Nephron progenitor cell (in vitro differentiated cells): ENCODE measurements around the gene SCARF2.
A peak's percentile ranks its signal among the peaks of the same experiment; 100 is the strongest.

Experiments used
- DNase-seq: peaks from one replicate; pipeline ENCODE4 v3.0.0; 2021
- H3K27ac Mint-ChIP-seq: 2 replicates; pipeline ENCODE4 v1.8.0; 2021; ENCODE audit warnings: mild to moderate bottlenecking, moderate library complexity, mixed read lengths
- H3K27me3 Mint-ChIP-seq: 2 replicates; pipeline ENCODE4 v1.8.0; 2021; ENCODE audit warnings: mild to moderate bottlenecking, low read depth, mixed read lengths; ENCODE audit not compliant: poor library complexity
- H3K36me3 Mint-ChIP-seq: 2 replicates; pipeline ENCODE4 v1.8.0; 2021; ENCODE audit warnings: low read depth, mixed read lengths
- H3K4me1 Mint-ChIP-seq: 2 replicates; pipeline ENCODE4 v1.8.0; 2021; ENCODE audit warnings: mixed read lengths
- H3K4me3 Mint-ChIP-seq: 2 replicates; pipeline ENCODE4 v1.8.0; 2021; ENCODE audit warnings: mild to moderate bottlenecking, moderate library complexity, mixed read lengths
- H3K9me3 Mint-ChIP-seq: 2 replicates; pipeline ENCODE4 v1.8.0; 2021; ENCODE audit warnings: mild to moderate bottlenecking, moderate library complexity, mixed read lengths
- CTCF ChIP-seq: fragments of 200-600 bp; sonication (generic); IDR thresholded peaks from 2 replicates; pipeline ENCODE4 v1.5.0; 2021; ENCODE audit warnings: antibody characterized with exemption

The SCARF2 gene

GRCh38 chr22:20436768-20437612, 635 bp downstream of the SCARF2 start:
- H3K27me3 Mint-ChIP-seq, result peaks cover 74% of the 10 kb centered on the region
- peaks cover 4% of the 10 kb centered on the region for H3K36me3 Mint-ChIP-seq
- DNase-seq, result peak; percentile 43

GRCh38 chr22:20436307-20436767, 1.3 kb downstream of the SCARF2 start:
- Mint-ChIP-seq H3K4me3 (peak overlapping the region; percentile 87), H3K9me3 (no peaks in the 10 kb centered on the region), H3K36me3 (peaks cover 4% of the 10 kb centered on the region), H3K27ac (no peak overlapping the region), H3K4me1 (peaks cover 36% of the 10 kb centered on the region), H3K27me3 (peaks cover 81% of the 10 kb centered on the region)
- TF ChIP-seq CTCF, result no peak
- DNase-seq, result peak; percentile 85

More at GRCh38 chr22:20436768-20437612, 635 bp downstream of the SCARF2 start:
- TF ChIP-seq CTCF, result no peak
- no peaks in the 10 kb centered on the region for H3K9me3 Mint-ChIP-seq
- peak overlapping the region; percentile 87 for H3K4me3 Mint-ChIP-seq
- H3K27ac Mint-ChIP-seq, result no peak overlapping the region
- peaks cover 36% of the 10 kb centered on the region for H3K4me1 Mint-ChIP-seq

- Mint-ChIP-seq H3K4me3 (peak overlapping the region; percentile 56), H3K4me1 (peaks cover 36% of the 10 kb centered on the region), H3K36me3 (peaks cover 4% of the 10 kb centered on the region), H3K27me3 (peaks cover 84% of the 10 kb centered on the region), H3K9me3 (no peaks in the 10 kb centered on the region), H3K27ac (no peak overlapping the region)
- TF ChIP-seq CTCF, result no peak
- DNase-seq, result no peak
These were observed 2.0 kb downstream of the SCARF2 start for GRCh38 chr22:20435436-20436306.

GRCh38 chr22:20434773-20435172, 2.9 kb downstream of the SCARF2 start:
- peaks cover 4% of the 10 kb centered on the region for H3K36me3 Mint-ChIP-seq
- no peak for TF ChIP-seq CTCF
- peaks cover 86% of the 10 kb centered on the region for H3K27me3 Mint-ChIP-seq
- peaks cover 36% of the 10 kb centered on the region for H3K4me1 Mint-ChIP-seq
- no peak for DNase-seq
- H3K9me3 Mint-ChIP-seq, result no peaks in the 10 kb centered on the region
- peak overlapping the region; percentile 44 for H3K4me3 Mint-ChIP-seq
- H3K27ac Mint-ChIP-seq, result no peak overlapping the region

- TF ChIP-seq CTCF, result no peak
- peaks cover 4% of the 10 kb centered on the region for H3K36me3 Mint-ChIP-seq
- H3K9me3 Mint-ChIP-seq, result no peaks in the 10 kb centered on the region
- H3K27me3 Mint-ChIP-seq, result peaks cover 87% of the 10 kb centered on the region
- no peak overlapping the region for H3K27ac Mint-ChIP-seq
- no peak for DNase-seq
- peaks cover 33% of the 10 kb centered on the region for H3K4me1 Mint-ChIP-seq
- no peak overlapping the region for H3K4me3 Mint-ChIP-seq
These were observed 3.3 kb downstream of the SCARF2 start for GRCh38 chr22:20434264-20434751.
